ENCODE results near the gene PROCA1.

Gene PROCA1

GRCh38 chr17:28711723-28712031 lies at the start of gene PROCA1:
TSS of gene PROCA1 (minus strand) at chr17:28711888. CDS start at chr17:28711660, 228 bp downstream.
- DNase-seq (ENCODE audit: low spot score) = no peak

GRCh38 chr17:28760601-28761562 lies 49.2 kb upstream of the PROCA1 start:
- DNase-seq (ENCODE audit: low spot score) = no peak

- no peak for DNase-seq (ENCODE audit: low spot score)
Measured at GRCh38 chr17:28759256-28759865, 47.7 kb upstream of the PROCA1 start.

GRCh38 chr17:28758411-28759121 lies 46.9 kb upstream of the PROCA1 start:
- no peak for DNase-seq (ENCODE audit: low spot score)

- no peak for DNase-seq (ENCODE audit: low spot score)
Measured at GRCh38 chr17:28756049-28756804, 44.5 kb upstream of the PROCA1 start.

- no peak for DNase-seq (ENCODE audit: low spot score)
Measured at GRCh38 chr17:28755486-28755885, 43.8 kb upstream of the PROCA1 start.

- DNase-seq (ENCODE audit: low spot score) = no peak
Measured at GRCh38 chr17:28751600-28752366, 40.1 kb upstream of the PROCA1 start.

GRCh38 chr17:28750178-28751047 lies 38.7 kb upstream of the PROCA1 start:
- peak; percentile 90 for DNase-seq (ENCODE audit: low spot score)

GRCh38 chr17:28749516-28750177 lies 38.0 kb upstream of the PROCA1 start:
- no peak for DNase-seq (ENCODE audit: low spot score)

GRCh38 chr17:28748852-28749515 lies 37.3 kb upstream of the PROCA1 start:
- no peak for DNase-seq (ENCODE audit: low spot score)

- no peak for DNase-seq (ENCODE audit: low spot score)
Measured at GRCh38 chr17:28747801-28748750, 36.4 kb upstream of the PROCA1 start.

GRCh38 chr17:28747051-28747691 lies 35.5 kb upstream of the PROCA1 start:
- no peak for DNase-seq (ENCODE audit: low spot score)

GRCh38 chr17:28746611-28747050 lies 34.9 kb upstream of the PROCA1 start:
- DNase-seq (ENCODE audit: low spot score) = no peak

- no peak for DNase-seq (ENCODE audit: low spot score)
Measured at GRCh38 chr17:28745786-28746411, 34.2 kb upstream of the PROCA1 start.

- no peak for DNase-seq (ENCODE audit: low spot score)
Measured at GRCh38 chr17:28744972-28745785, 33.5 kb upstream of the PROCA1 start.

Data from CD4-positive, alpha-beta T cell treated with Interleukin-15 for 4 hours (primary cell).